Jurkat, Clone E6-1 (cell line): ENCODE data around the gene KRTAP12-2.
"Not testable (repeated sequence)": the region's sequence is repeated elsewhere in the genome, so short reads cannot be mapped to it uniquely, and the experiment has no call there.

ENCODE experiments used
- DNase-seq: peaks from one replicate; pipeline ENCODE4 v3.0.0-alpha.2; 2011; ENCODE audit warnings: low read depth, low spot score
- H3K4me3 ChIP-seq: 2 replicates; pipeline ENCODE4 v1.5.1; 2011; ENCODE audit warnings: mild to moderate bottlenecking, low read length, control low read depth, moderate library complexity

Gene KRTAP12-2

GRCh38 chr21:44703731-44704635 lies 37.3 kb upstream of the KRTAP12-2 start:
- no peak overlapping the region for H3K4me3 ChIP-seq

GRCh38 chr21:44702973-44703730 lies 36.4 kb upstream of the KRTAP12-2 start:
- no peak for DNase-seq
- H3K4me3 ChIP-seq: no peak overlapping the region

More at GRCh38 chr21:44703731-44704635, 37.3 kb upstream of the KRTAP12-2 start:
- DNase-seq: no peak

- DNase-seq: no peak
- H3K4me3 ChIP-seq: no peak overlapping the region
Measured at GRCh38 chr21:44702111-44702972, 35.6 kb upstream of the KRTAP12-2 start.

GRCh38 chr21:44701541-44701940 lies 34.8 kb upstream of the KRTAP12-2 start:
- DNase-seq: no peak
- no peak overlapping the region for H3K4me3 ChIP-seq

- DNase-seq: no peak
- no peak overlapping the region for H3K4me3 ChIP-seq
Measured at GRCh38 chr21:44701023-44701400, 34.3 kb upstream of the KRTAP12-2 start.

- no peak for DNase-seq
- H3K4me3 ChIP-seq: no peak overlapping the region
Measured at GRCh38 chr21:44700101-44701022, 33.6 kb upstream of the KRTAP12-2 start.

- no peak for DNase-seq
- H3K4me3 ChIP-seq: no peak overlapping the region
Measured at GRCh38 chr21:44699502-44700001, 32.8 kb upstream of the KRTAP12-2 start.

- H3K4me3 ChIP-seq: no peak overlapping the region
- DNase-seq: no peak
Measured at GRCh38 chr21:44697811-44698734, 31.3 kb upstream of the KRTAP12-2 start.

GRCh38 chr21:44697172-44697810 lies 30.6 kb upstream of the KRTAP12-2 start, which contains the start of gene KRTAP10-12:
KRTAP10-12 (plus strand) TSS chr21:44697172; CDS start chr21:44697202, 30 bp downstream.
- not testable (repeated sequence) for DNase-seq, H3K4me3 ChIP-seq

GRCh38 chr21:44696572-44696971 lies 29.8 kb upstream of the KRTAP12-2 start:
- no peak for DNase-seq
- H3K4me3 ChIP-seq: no peak overlapping the region

- no peak for DNase-seq
- H3K4me3 ChIP-seq: no peak overlapping the region
Measured at GRCh38 chr21:44695641-44696040, 28.9 kb upstream of the KRTAP12-2 start.

GRCh38 chr21:44695184-44695583 lies 28.5 kb upstream of the KRTAP12-2 start:
- no peak for DNase-seq
- H3K4me3 ChIP-seq: no peak overlapping the region

- H3K4me3 ChIP-seq: no peak overlapping the region
- no peak for DNase-seq
Measured at GRCh38 chr21:44694776-44695175, 28.0 kb upstream of the KRTAP12-2 start.

- DNase-seq: no peak
- H3K4me3 ChIP-seq: no peak overlapping the region
Measured at GRCh38 chr21:44692798-44693512, 26.2 kb upstream of the KRTAP12-2 start.

GRCh38 chr21:44691686-44692085 lies 25.0 kb upstream of the KRTAP12-2 start:
- no peak for DNase-seq
- no peak overlapping the region for H3K4me3 ChIP-seq

GRCh38 chr21:44689740-44690139 lies 23.0 kb upstream of the KRTAP12-2 start:
- DNase-seq, H3K4me3 ChIP-seq: not testable (repeated sequence)
